Caco-2 (cell line): ENCODE measurements around the gene GNAO1. TPM values are rescaled to one million over a fixed set of nuclear protein-coding genes. Genes with fewer than 3 reads are reported as not detected.
A peak's percentile ranks its signal among the peaks of the same experiment; 100 is the strongest.

Experiments used
- BruUV-seq: library from RNA; stranded (reverse); fragments of 400-500 nt; replicated peaks from 2 replicates; lab custom pipeline; 2021; lab: Mats Ljungman, UMichigan
- CTCF ChIA-PET: fragments of 300-600 bp; sonication (Branson Sonifier 250); formaldehyde crosslinking; loops from one replicate; lab custom pipeline; 2022; ENCODE audit warnings: antibody characterized with exemption; lab: Charles Lee
- POLR2A ChIA-PET: fragments of 300-600 bp; sonication (Branson Sonifier 250); formaldehyde crosslinking; loops from one replicate; lab custom pipeline; 2022; ENCODE audit warnings: antibody characterized with exemption; lab: Charles Lee
- DNase-seq, 2 experiments: peaks; one replicate each; pipeline versions ENCODE4 v3.0.0 to v3.0.0-alpha.2; 2020 to 2022
- H3K27me3 ChIP-seq: replicated peaks from 2 replicates; pipeline ENCODE4 v1.6.0; 2011; ENCODE audit warnings: low read length; ENCODE audit not compliant: control insufficient read depth, insufficient read depth
- H3K36me3 ChIP-seq: 2 replicates; pipeline ENCODE4 v1.5.1; 2011; ENCODE audit warnings: low read length; ENCODE audit not compliant: control insufficient read depth, insufficient read depth
- H3K4me1 ChIP-seq: fragments of 250-450 bp; sonication (Bioruptor Pico); 2 replicates; pipeline ENCODE4 v1.5.1; 2020; ENCODE audit warnings: mild to moderate bottlenecking
- H3K4me3 ChIP-seq: 2 replicates; pipeline ENCODE4 v1.5.1; 2011; ENCODE audit warnings: low read depth, mild to moderate bottlenecking, control low read depth, low read length
- H3K9me3 ChIP-seq: fragments of 250-450 bp; sonication (Bioruptor Pico); 2 replicates; pipeline ENCODE4 v1.5.1; 2020; ENCODE audit warnings: mild to moderate bottlenecking, moderate library complexity
- H3K27ac Mint-ChIP-seq: one replicate; pipeline ENCODE4 v1.8.0; 2022; ENCODE audit warnings: mixed read lengths; ENCODE audit not compliant: unreplicated experiment
- H3K27me3 Mint-ChIP-seq: one replicate; pipeline ENCODE4 v1.8.0; 2022; ENCODE audit warnings: mixed read lengths; ENCODE audit not compliant: insufficient read depth, unreplicated experiment
- H3K36me3 Mint-ChIP-seq: one replicate; pipeline ENCODE4 v1.8.0; 2022; ENCODE audit warnings: mild to moderate bottlenecking, mixed read lengths; ENCODE audit not compliant: insufficient read depth, unreplicated experiment
- H3K4me1 Mint-ChIP-seq: one replicate; pipeline ENCODE4 v1.8.0; 2022; ENCODE audit warnings: low read depth, mixed read lengths; ENCODE audit not compliant: unreplicated experiment
- H3K4me3 Mint-ChIP-seq: one replicate; pipeline ENCODE4 v1.8.0; 2022; ENCODE audit warnings: mild to moderate bottlenecking, moderate library complexity, mixed read lengths; ENCODE audit not compliant: unreplicated experiment
- H3K9me3 Mint-ChIP-seq: one replicate; pipeline ENCODE4 v1.8.0; 2022; ENCODE audit warnings: mixed read lengths; ENCODE audit not compliant: unreplicated experiment
- CTCF ChIP-seq, 2 experiments: fragments of 200-600 bp in 1 of 2; IDR thresholded peaks; 1 replicate in 1 of 2; 2 replicates in 1 of 2; pipeline versions ENCODE4 v1.5.1 to v1.8.0; 2011 to 2022; ENCODE audit warnings: antibody characterized with exemption in 1 of 2, control low read depth in 1 of 2, inconsistent platforms in 1 of 2, low read depth in 1 of 2, low read length in 1 of 2, mild to moderate bottlenecking in 1 of 2, moderate library complexity in 1 of 2; ENCODE audit not compliant: insufficient read depth in 1 of 2, severe bottlenecking in 1 of 2, unreplicated experiment in 1 of 2
- intact Hi-C: fragments of 100-400 bp; cut with micrococcal nuclease; formaldehyde crosslinking; loops from one replicate; pipeline ENCODE4 v1.10.0; 2022; ENCODE audit not compliant: unreplicated experiment
- total RNA-seq: library from RNA; stranded (reverse); gene quantifications from 2 replicates; pipeline ENCODE4 v1.2.3, GENCODE V29; 2022

The GNAO1 gene
- total RNA-seq, 1 experiment from 2014 or later: 3.2 TPM

DNA sequence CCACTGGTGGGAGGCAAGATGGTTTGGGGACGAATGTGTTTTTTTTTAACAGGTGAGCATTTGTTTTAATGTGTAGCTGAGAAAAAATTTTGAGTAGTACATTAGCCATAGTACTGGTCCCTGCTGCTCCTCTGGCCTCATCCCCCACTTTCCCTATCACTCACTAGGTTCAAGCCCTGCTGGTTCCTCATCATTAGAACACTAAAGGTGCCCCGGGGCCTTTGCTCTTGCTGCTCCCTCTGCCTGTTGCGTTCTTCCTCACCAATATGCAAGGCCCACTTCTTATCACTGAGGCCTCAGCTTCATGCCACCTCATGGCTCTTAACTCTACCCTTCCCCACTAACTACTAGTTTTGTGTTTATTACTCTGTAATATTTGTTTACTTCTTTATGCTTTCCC lies 74.5 kb downstream of the GNAO1 start:
- Histone ChIP-seq H3K9me3 (no peaks in the 10 kb centered on the region), H3K36me3 (no peaks in the 10 kb centered on the region), H3K4me3 (no peak overlapping the region), H3K4me1 (peaks cover 25% of the 10 kb centered on the region), H3K27me3 (no peaks in the 10 kb centered on the region)
- no TSS peak for BruUV-seq
- ChIA-PET CTCF (no interaction called here), POLR2A (interaction anchor here (0.7 kb wide), 1 partner anchor 91 kb away, joined by 3 read pairs; no protein-coding TSS in a partner anchor)
- TF ChIP-seq CTCF (IDR thresholded peaks at IDR 0.05; ENCODE audit: insufficient read depth in 1 of 2, low read depth in 1 of 2, low read length in 1 of 2, severe bottlenecking in 1 of 2, unreplicated experiment in 1 of 2): no peak
- H3K27me3 Mint-ChIP-seq: no peaks in the 10 kb centered on the region
- no peak overlapping the region for H3K4me3 Mint-ChIP-seq
- H3K36me3 Mint-ChIP-seq: no peaks in the 10 kb centered on the region
- intact Hi-C loops: no loop called here
- H3K9me3 Mint-ChIP-seq: no peaks in the 10 kb centered on the region
- H3K27ac Mint-ChIP-seq: peak overlapping the region; percentile 28
- no peak for DNase-seq
- H3K4me1 Mint-ChIP-seq: peaks cover 26% of the 10 kb centered on the region

DNA sequence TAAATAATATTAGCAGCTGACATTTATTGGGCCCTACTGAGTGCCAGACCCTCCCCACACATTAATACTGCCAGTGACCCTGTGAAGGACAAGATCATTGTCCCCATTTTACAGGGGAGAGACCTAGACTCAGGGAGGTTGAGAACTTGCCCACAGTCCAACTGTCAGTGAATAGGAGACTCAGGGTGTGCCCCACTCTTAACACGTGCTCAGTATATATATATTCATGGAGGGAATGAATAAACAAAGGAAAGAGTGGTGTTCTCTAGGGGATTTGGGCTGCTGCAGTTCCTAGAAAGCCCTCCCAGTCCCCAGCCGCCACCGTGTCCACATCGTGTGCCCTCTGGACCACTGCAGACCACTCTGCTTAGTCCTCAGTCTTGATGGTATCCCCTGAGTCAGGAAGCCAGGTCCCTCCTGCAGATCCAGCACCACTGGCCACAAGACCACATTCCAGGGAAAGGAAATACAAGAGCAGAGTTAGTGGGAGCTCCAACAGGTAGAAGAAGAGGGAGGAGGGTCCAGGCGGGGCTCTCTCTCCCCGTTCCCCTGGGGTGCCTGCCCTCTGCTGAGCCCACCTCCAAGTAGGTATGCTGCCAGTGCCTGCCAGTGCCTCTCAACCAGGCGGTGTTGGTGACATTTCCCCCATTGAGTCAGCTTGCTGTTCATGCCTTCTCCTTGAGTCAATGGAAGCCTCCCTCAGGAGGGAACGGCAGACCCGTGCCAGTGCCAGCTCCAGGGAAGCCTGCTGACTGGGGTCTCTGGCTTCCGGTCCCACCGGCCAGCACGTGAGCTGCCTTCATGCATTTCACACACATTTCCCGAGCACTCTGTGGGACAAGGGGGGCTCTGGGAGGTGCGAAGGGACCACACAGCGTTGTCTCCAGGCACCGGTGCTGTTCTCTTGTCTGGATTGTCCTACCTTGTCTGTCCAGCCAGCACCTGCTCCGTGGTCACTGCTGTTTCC lies 75.6 kb downstream of the GNAO1 start:
- no TSS peak for BruUV-seq
- DNase-seq: no peak
- Histone ChIP-seq H3K27me3 (no peaks in the 10 kb centered on the region), H3K4me3 (no peak overlapping the region), H3K36me3 (no peaks in the 10 kb centered on the region), H3K4me1 (peaks cover 25% of the 10 kb centered on the region), H3K9me3 (no peaks in the 10 kb centered on the region)
- ChIA-PET POLR2A (interaction anchor here (0.6 kb wide), 1 partner anchor 54 kb away, joined by 4 read pairs; no protein-coding TSS in a partner anchor), CTCF (interaction anchor here (0.8 kb wide), 1 partner anchor 89 kb away, joined by 7 read pairs; no protein-coding TSS in a partner anchor)
- Mint-ChIP-seq H3K27ac (no peak overlapping the region), H3K4me3 (no peak overlapping the region), H3K27me3 (no peaks in the 10 kb centered on the region), H3K4me1 (peaks cover 20% of the 10 kb centered on the region), H3K36me3 (no peaks in the 10 kb centered on the region), H3K9me3 (no peaks in the 10 kb centered on the region)
- intact Hi-C loops: no loop called here
- no peak for TF ChIP-seq CTCF (IDR thresholded peaks at IDR 0.05; ENCODE audit: insufficient read depth in 1 of 2, low read depth in 1 of 2, low read length in 1 of 2, severe bottlenecking in 1 of 2, unreplicated experiment in 1 of 2)

DNA sequence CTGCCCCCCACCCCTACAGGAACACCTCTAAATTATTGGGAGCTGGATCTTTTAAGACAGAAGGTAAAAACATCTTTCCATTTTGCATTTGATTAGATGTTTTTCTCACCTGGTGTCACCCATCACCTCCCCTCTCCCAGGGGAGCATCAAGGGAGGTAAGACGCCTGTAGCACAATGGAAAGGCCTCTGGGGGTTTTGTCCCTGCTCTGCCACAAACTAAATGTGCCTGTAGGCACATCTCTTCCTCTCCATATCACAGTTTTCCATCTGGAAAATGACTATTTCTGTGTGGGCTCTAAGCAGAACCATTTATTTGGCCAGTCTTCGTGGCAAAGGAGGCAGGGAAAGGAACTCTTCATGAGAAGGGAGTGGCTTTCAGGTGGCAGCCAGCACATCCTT lies 76.6 kb downstream of the GNAO1 start:
- Mint-ChIP-seq H3K4me1 (peaks cover 20% of the 10 kb centered on the region), H3K27me3 (no peaks in the 10 kb centered on the region), H3K36me3 (no peaks in the 10 kb centered on the region), H3K4me3 (no peak overlapping the region), H3K9me3 (peaks cover under 1% of the 10 kb centered on the region), H3K27ac (no peak overlapping the region)
- intact Hi-C loops: no loop called here
- ChIA-PET POLR2A (no interaction called here), CTCF (interaction anchor here (0.8 kb wide), 1 partner anchor 88 kb away, joined by 7 read pairs; no protein-coding TSS in a partner anchor)
- Histone ChIP-seq H3K36me3 (no peaks in the 10 kb centered on the region), H3K4me3 (no peak overlapping the region), H3K27me3 (no peaks in the 10 kb centered on the region), H3K4me1 (peaks cover 25% of the 10 kb centered on the region), H3K9me3 (no peaks in the 10 kb centered on the region)
- TF ChIP-seq CTCF (IDR thresholded peaks at IDR 0.05; ENCODE audit: insufficient read depth in 1 of 2, low read depth in 1 of 2, low read length in 1 of 2, severe bottlenecking in 1 of 2, unreplicated experiment in 1 of 2): no peak
- no peak for DNase-seq
- BruUV-seq: no TSS peak
